Anterior cingulate cortex (tissue), 58 donors: ENCODE results near the gene PLEKHJ1.
"Not testable (repeated sequence)": the region's sequence is repeated elsewhere in the genome, so short reads cannot be mapped to it uniquely, and the experiment has no call there.

Source experiments
- DNase-seq, 58 donors: peaks; one replicate each; lab custom pipeline; 2025; lab: John Stamatoyannopoulos, UW

The PLEKHJ1 gene, protein sequence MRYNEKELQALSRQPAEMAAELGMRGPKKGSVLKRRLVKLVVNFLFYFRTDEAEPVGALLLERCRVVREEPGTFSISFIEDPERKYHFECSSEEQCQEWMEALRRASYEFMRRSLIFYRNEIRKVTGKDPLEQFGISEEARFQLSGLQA

GRCh38 chr19:2236314-2237050 lies at the start of gene PLEKHJ1, which contains the start of gene SF3A2:
Gene PLEKHJ1 (minus strand): TSS chr19:2236329. CDS start chr19:2236248, 81 bp downstream.
Gene SF3A2 (plus strand): TSS chr19:2236824. CDS start chr19:2243419, 6,595 bp downstream.
- DNase-seq: peak; percentile 67 to 100 (median 94)

DNA sequence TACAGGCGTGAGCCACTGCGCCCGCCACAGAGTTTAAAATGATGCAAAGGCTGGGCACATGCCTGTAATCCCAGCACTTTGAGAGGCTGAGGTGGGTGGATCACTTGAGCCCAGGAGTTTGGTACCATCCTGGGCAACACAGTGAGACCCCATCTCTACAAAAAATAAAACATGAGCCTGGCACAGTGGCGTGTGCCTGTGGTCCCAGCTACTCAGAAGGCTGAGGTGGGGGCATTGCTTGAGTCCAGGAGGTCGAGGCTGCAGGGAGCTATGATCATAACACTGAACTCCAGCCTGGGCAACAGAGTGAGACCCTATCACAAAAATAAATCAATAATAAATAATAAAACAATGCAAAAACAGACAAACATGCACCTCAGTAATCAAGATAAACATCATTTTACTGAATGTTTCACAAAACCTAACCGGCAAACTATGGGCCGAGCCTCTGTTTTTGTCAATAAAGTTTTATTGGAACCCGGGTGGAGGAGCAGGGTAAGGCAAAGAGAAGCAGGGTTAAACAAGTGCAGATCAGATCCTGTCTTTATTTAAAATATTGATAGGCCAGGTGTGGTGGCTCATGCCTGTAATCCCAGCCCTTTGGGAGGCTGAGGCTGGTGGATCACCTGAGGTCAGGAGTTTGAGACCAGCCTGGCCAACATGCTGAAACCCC lies 47.8 kb upstream of the PLEKHJ1 start:
- DNase-seq: no peak

DNA sequence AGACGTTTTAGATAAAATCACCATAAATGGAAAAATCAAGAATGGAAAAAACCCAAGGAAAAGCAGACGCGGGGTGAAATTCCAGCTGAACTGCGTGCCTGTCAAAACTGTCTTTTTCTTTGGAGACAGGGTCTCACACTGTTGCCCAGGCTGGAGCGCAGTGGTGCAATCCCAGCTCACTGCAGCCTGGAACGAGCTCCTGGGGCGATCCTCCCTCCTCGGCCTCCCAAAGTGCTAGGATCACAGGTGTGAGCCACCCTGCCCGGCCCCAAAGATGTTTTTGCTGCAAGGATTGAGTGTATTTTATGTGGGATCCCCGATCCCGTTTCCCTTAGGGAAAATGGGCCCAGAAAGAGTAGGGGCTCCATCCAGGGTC lies 46.7 kb upstream of the PLEKHJ1 start:
- no peak for DNase-seq

GRCh38 chr19:2282062-2282861 lies 46.1 kb upstream of the PLEKHJ1 start, which contains the start of gene PEAK3:
Gene PEAK3 (minus strand): TSS chr19:2282175. CDS start chr19:2280931, 1,244 bp downstream.
- DNase-seq: peak in 31 of 58 donors; percentile 13 to 73 (median 30)

GRCh38 chr19:2281265-2282061 lies 45.3 kb upstream of the PLEKHJ1 start:
- DNase-seq: not testable (repeated sequence)

DNA sequence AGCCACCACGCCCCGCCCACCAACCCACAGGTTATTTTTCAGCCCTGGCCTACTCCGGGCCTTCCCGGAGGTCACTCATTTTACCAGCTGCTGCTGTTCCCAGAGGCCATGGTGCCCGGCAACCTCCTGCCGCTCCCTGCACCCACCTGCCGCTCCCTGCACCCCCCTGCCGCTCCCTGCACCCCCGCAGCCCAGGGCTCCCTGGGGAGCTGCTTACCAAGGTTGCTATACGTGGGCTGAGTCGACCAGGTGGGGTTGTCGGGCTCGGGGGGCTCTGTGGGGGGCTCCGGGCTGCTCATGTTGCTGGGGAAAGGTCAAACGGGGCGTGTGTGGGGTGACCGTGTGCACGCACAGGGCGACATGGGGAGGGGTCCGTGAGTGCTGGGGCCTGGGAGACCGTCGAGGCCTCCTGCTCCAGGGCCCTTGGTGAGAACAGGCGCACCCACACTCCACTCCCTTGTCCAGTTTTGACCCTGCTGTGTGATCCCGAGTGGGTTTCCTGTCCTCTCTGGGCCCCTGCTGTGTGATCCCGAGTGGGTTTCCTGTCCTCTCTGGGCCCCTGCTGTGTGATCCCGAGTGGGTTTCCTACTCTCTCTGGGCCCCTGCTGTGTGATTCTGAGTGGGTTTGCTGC lies 44.6 kb upstream of the PLEKHJ1 start:
- DNase-seq: no peak

DNA sequence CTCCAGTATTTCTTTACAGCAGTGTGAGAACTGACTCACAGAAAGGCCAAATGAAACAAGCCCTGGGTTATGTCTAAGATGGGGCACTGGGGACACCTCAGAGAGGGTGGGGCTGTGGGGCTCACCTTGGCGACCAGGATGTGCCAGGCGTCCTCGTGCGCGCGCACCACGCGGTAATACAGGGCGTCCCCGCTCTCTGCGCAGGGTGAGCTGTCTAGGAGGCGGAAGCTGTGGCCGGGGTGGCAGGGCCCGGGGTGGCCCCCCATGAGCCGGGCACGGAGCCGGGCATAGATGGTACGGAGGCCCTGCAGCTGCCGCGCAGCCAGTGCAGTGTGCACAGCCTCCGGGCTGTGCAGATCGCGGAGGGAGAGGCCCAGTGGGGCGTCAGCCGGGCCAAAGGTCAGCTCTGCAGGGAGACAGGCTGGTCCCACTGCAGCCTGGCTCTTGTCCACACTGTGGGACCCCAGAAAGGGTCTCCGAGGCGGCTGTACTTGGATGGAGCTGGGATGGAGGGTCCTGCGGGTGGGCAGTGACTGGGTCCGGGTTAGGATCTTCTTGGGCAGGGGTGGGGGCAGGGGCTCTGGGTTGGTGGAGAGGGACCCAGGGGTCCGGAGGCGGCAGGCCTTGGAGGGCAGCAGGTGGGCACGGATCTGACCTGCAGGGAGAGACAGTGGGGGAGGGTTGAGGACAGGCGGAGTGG lies 42.5 kb upstream of the PLEKHJ1 start:
- DNase-seq: no peak

GRCh38 chr19:2277138-2277537 lies 41.0 kb upstream of the PLEKHJ1 start:
- DNase-seq: no peak

DNA sequence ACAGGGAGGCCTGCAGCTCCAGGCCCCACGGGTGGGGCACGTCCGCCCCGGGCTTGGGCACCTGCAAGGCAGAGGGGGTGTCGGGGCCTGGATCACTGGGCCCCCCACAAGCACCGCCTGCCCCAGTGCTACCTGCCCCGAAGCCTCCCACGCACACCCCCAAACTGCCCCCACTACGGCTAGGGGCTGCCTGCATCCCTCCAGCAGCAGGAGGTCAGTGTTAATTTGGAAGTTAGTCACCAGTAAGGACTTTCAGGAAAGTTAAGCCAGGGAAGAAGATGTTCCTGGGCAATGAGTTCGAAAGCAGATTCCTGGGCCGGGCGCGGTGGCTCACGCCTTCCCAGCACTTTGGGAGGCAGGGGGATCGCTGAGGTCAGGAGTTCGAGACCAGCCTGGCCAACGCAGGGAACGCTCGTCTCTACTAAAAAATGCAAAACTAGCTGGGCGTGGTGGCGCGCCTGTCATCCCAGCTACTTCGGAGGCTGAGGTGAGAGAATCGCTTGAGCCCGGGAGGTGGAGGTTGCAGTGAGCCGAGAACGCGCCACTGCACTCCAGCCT lies 40.4 kb upstream of the PLEKHJ1 start:
- DNase-seq: no peak

GRCh38 chr19:2275588-2276428 lies 39.7 kb upstream of the PLEKHJ1 start:
- peak in 3 of 58 donors; percentile 15 to 18 (median 16) for DNase-seq

DNA sequence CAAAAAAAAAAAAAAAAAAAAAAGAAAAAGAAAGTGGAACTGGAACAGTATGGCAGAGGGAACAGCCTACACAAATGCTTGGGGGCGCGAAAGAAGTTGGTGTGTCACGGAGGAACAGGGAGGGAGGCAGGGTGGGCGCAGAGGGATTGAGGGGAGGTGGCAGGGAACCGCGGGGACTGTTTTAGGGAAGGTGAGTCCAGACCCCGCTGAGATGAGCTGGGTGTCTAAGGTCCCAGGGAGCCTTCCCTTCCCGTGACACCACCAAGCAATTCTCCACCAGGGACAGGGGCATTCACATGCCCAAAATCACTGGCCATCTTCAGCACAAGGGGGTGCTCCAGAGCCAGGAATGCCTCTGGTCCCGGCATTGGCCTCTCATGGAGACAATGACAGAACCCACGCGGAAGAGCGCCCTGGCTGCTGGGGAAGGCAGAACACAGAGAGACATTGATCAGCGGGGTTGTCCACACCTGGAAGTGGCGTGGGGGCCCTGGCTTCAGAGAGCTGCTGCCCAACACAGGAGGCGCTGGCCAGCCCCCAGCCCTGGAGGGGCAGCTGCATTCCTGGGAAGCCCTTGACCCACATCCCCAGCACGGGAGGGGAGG lies 38.9 kb upstream of the PLEKHJ1 start:
- peak in 54 of 58 donors; percentile 15 to 86 (median 48) for DNase-seq

DNA sequence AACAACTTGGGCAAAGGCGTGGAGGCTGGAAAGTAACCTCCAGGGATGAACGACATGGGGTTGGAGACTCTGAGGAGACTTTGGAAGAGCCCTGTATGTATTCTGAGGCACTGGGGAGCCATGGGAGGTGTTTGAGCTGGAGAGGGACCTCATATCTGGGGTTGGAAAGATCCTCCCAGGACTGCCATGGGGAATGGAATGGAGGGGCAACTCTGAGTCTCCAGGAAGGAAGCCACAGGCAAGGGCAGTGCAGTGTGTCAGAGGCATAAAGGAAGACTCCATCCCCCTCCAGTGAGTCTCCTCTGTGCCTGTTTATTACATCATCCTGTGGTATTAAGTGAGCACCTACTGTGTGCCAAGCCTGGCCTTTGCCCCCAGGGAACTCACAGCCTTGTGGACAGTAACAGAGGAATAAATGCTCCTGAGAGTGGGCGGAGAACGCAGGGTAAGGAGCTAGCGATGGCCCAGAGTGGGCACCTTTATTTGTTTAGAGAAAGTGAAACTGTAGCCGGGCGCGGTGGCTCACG lies 38.1 kb upstream of the PLEKHJ1 start:
- no peak for DNase-seq

GRCh38 chr19:2273356-2274184 lies 37.4 kb upstream of the PLEKHJ1 start:
- DNase-seq: peak in 43 of 58 donors; percentile 8 to 71 (median 38)

GRCh38 chr19:2271234-2272103 lies 35.3 kb upstream of the PLEKHJ1 start:
- DNase-seq: no peak
